ENCODE results near the gene ANKUB1.

Gene ANKUB1

DNA sequence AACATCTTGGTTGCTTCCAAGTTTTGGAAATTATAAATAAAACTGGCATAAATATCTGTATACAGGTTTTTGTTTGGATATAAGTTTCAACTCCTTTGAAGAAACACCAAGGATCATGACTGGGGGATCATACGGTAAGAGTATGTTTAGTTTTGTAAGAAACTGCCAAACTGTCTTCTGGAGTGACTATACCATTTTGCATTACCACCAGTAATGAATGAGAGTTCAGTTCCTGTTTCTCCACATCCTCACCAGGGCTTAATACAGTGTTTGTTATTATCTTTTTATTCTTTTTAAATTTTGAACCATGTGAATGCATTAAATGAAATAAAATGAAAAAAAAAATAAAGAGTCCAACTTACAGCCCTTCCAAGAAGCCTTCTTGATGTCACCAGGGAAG is 3.7 kb upstream of the ANKUB1 start:
- Histone ChIP-seq H3K27me3 (no peaks in the 10 kb centered on the region), H3K36me3 (no peaks in the 10 kb centered on the region), H3K4me3 (ENCODE audit: low read depth in 1 of 2, low read length in 1 of 2) (no peak overlapping the region), H3K4me1 (ENCODE audit: control insufficient read depth in 1 of 2, insufficient read depth in 1 of 2, low read depth in 1 of 2, low read length in 1 of 2) (no peaks in the 10 kb centered on the region), H3K9me3 (no peaks in the 10 kb centered on the region), H3K27ac (no peak overlapping the region)
- TF ChIP-seq, protein P1, sequence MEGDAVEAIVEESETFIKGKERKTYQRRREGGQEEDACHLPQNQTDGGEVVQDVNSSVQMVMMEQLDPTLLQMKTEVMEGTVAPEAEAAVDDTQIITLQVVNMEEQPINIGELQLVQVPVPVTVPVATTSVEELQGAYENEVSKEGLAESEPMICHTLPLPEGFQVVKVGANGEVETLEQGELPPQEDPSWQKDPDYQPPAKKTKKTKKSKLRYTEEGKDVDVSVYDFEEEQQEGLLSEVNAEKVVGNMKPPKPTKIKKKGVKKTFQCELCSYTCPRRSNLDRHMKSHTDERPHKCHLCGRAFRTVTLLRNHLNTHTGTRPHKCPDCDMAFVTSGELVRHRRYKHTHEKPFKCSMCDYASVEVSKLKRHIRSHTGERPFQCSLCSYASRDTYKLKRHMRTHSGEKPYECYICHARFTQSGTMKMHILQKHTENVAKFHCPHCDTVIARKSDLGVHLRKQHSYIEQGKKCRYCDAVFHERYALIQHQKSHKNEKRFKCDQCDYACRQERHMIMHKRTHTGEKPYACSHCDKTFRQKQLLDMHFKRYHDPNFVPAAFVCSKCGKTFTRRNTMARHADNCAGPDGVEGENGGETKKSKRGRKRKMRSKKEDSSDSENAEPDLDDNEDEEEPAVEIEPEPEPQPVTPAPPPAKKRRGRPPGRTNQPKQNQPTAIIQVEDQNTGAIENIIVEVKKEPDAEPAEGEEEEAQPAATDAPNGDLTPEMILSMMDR (IDR thresholded peaks at IDR 0.05) = no peak

DNA sequence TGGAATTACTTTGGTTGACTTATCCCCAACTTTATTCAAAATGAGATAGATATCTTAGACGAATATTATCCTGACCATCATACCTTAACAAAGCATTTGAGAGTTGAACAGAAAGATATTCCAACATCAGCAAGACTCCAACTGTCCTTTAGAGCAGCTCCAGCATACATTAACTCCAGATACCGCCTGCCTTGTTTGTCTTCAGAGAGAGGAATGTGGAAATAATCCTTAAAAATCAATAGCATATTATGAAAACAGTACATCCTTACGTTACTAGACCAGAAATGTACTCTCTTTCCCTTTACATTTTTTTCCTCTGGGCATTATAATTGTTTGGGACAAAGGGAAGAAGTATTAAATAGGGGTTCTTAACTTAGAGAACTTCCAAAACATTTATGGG is 1.7 kb downstream of the ANKUB1 start:
- no peaks in the 10 kb centered on the region for H3K4me1 ChIP-seq (ENCODE audit: control insufficient read depth in 1 of 2, insufficient read depth in 1 of 2, low read depth in 1 of 2, low read length in 1 of 2)
- no peaks in the 10 kb centered on the region for H3K9me3 ChIP-seq
- no peaks in the 10 kb centered on the region for H3K27me3 ChIP-seq
- no peak overlapping the region for H3K4me3 ChIP-seq (ENCODE audit: low read depth in 1 of 2, low read length in 1 of 2)
- H3K36me3 ChIP-seq = no peaks in the 10 kb centered on the region
- TF ChIP-seq, protein P1 (IDR thresholded peaks at IDR 0.05) = no peak
- no peak overlapping the region for H3K27ac ChIP-seq

DNA sequence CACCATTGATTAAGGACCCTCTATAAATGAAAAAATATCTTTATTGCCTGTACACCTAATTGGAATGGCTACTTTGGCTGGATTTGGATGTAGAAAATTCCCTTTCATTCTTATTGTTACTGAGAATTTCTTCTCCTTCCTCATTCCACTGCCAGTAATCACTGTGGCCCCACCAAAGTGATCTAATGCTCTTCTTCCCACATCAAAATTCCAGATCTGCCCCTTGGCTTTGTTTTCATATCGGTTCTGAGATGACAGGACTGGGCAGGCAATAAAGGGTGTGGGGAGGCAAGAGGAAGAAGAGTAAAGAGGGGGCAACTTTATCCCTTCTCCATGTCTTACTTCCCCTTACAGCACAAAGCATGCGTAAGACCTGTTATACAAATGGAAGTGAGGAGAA is 2.1 kb downstream of the ANKUB1 start:
- Histone ChIP-seq H3K27me3 (no peaks in the 10 kb centered on the region), H3K4me3 (ENCODE audit: low read depth in 1 of 2, low read length in 1 of 2) (no peak overlapping the region), H3K36me3 (no peaks in the 10 kb centered on the region), H3K9me3 (no peaks in the 10 kb centered on the region), H3K27ac (no peak overlapping the region), H3K4me1 (ENCODE audit: control insufficient read depth in 1 of 2, insufficient read depth in 1 of 2, low read depth in 1 of 2, low read length in 1 of 2) (no peaks in the 10 kb centered on the region)
- TF ChIP-seq, protein P1 (IDR thresholded peaks at IDR 0.05) = no peak

DNA sequence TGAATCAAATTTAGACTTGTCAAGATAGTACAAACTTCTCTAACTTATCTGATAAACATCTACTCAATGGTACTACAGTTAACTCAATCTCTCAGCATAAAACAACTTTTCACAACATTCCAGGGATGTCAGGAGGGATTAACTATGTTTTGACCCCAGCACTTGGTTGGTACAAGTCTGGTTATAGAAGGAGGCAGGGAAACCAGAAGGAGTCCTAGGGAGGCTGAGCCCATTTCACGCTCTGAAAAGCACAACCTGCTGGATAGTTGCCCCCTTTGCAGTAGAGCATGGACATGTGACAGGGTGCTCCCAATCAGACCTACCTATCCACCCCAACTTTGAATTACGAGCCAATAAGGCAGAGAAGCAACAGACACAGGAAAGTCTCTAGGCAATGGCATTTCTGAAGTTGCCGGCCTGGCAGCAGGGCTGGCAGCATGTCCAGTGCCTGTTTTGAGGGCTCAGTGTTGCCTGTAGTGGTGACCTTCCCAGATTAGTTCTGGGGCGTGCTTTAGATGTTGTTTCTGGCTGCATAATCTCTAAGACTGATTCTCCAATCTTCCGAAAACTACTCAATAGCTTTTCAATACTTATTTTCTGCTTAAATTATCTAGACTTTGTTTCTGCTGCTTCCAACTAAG is 8.2 kb downstream of the ANKUB1 start:
- TF ChIP-seq, protein P1 (IDR thresholded peaks at IDR 0.05) = no peak
- H3K9me3 ChIP-seq = no peaks in the 10 kb centered on the region
- peak overlapping the region; percentile 97 for H3K27ac ChIP-seq
- no peaks in the 10 kb centered on the region for H3K27me3 ChIP-seq
- peak overlapping the region in 1 of 2 experiments; percentile 52 for H3K4me3 ChIP-seq (ENCODE audit: low read depth in 1 of 2, low read length in 1 of 2)
- H3K4me1 ChIP-seq (ENCODE audit: control insufficient read depth in 1 of 2, insufficient read depth in 1 of 2, low read depth in 1 of 2, low read length in 1 of 2) = peaks cover 39 to 46% of the 10 kb centered on the region in 2 experiments
- no peaks in the 10 kb centered on the region for H3K36me3 ChIP-seq

DNA sequence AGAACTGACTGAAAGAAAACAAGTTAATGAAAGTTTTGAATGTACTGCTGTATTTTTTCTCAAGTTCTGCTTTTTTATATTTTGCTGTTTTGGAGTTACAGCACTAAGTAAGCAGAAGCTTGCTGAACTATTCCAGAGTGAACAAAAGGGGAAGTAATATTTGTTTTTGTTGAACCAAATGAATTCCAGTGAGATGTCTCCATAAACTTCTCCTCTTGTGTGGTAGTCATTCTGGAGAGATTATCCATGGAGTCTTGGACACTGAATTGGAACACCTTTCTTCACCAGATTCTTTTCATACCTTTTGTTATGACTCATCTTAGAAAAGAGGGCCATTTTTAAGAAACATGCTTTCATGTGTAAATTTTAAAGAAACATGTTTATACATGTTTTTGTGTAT is 8.8 kb downstream of the ANKUB1 start:
- peak overlapping the region; percentile 28 to 52 for H3K4me3 ChIP-seq (ENCODE audit: low read depth in 1 of 2, low read length in 1 of 2)
- TF ChIP-seq, protein P1 (IDR thresholded peaks at IDR 0.05) = no peak
- peak overlapping the region; percentile 97 for H3K27ac ChIP-seq

More for the DNA sequence above, 8.8 kb downstream of the ANKUB1 start:
- peaks cover 39 to 46% of the 10 kb centered on the region in 2 experiments for H3K4me1 ChIP-seq (ENCODE audit: control insufficient read depth in 1 of 2, insufficient read depth in 1 of 2, low read depth in 1 of 2, low read length in 1 of 2)
- H3K27me3 ChIP-seq = no peaks in the 10 kb centered on the region
- no peaks in the 10 kb centered on the region for H3K36me3 ChIP-seq
- no peaks in the 10 kb centered on the region for H3K9me3 ChIP-seq
